GM18951 (cell line): ENCODE data around the gene CHMP6.

Experiments
- POLR2A ChIP-seq: IDR thresholded peaks from 4 replicates; pipeline ENCODE4 v1.6.1; 2011; ENCODE audit warnings: mild to moderate bottlenecking; ENCODE audit not compliant: insufficient read length, insufficient read depth; ENCODE audit errors: extremely low read depth
- in situ Hi-C: fragments of 300-500 bp; cut with MboI; formaldehyde crosslinking; loops from one replicate; pipeline ENCODE4 v1.12.0; 2022; ENCODE audit warnings: low sequenced_read_pairs, mixed read lengths, inconsistent platforms; ENCODE audit not compliant: unreplicated experiment

Gene CHMP6

GRCh38 chr17:80983545-80983944 is 8.1 kb upstream of the CHMP6 start:
- no peak for TF ChIP-seq POLR2A
- in situ Hi-C loops = no loop called here

GRCh38 chr17:80984749-80985148 is 6.9 kb upstream of the CHMP6 start:
- in situ Hi-C loops = no loop called here
- no peak for TF ChIP-seq POLR2A

- TF ChIP-seq POLR2A = no peak
- in situ Hi-C loops = no loop called here
Observed at GRCh38 chr17:80986046-80986445, 5.6 kb upstream of the CHMP6 start.

GRCh38 chr17:80986816-80987475 is 4.7 kb upstream of the CHMP6 start:
- in situ Hi-C loops = no loop called here
- TF ChIP-seq POLR2A = no peak

- in situ Hi-C loops = no loop called here
- no peak for TF ChIP-seq POLR2A
Observed at GRCh38 chr17:80987941-80988461, 3.6 kb upstream of the CHMP6 start.

- TF ChIP-seq POLR2A = no peak
- in situ Hi-C loops = no loop called here
Observed at GRCh38 chr17:80989586-80989913, 2.1 kb upstream of the CHMP6 start.

- TF ChIP-seq POLR2A = no peak
- in situ Hi-C loops = no loop called here
Observed at GRCh38 chr17:80990921-80991644, 558 bp upstream of the CHMP6 start.

GRCh38 chr17:80992077-80992947 is 671 bp downstream of the CHMP6 start:
- no peak for TF ChIP-seq POLR2A
- in situ Hi-C loops = no loop called here

GRCh38 chr17:80992948-80993624 is 1.4 kb downstream of the CHMP6 start:
- TF ChIP-seq POLR2A = no peak

GRCh38 chr17:80995131-80995530 is 3.5 kb downstream of the CHMP6 start:
- in situ Hi-C loops = no loop called here
- no peak for TF ChIP-seq POLR2A

More at GRCh38 chr17:80992948-80993624, 1.4 kb downstream of the CHMP6 start:
- in situ Hi-C loops = no loop called here

- in situ Hi-C loops = no loop called here
- no peak for TF ChIP-seq POLR2A
Observed at GRCh38 chr17:80996422-80997305, 5.0 kb downstream of the CHMP6 start.
